OCI-LY1 (cell line): ENCODE measurements around the gene ZFHX3.

Source experiments
- EZH2 ChIP-seq: fragments of 200-600 bp; sonication (generic), shearing (Covaris generic); IDR thresholded peaks from 2 replicates; pipeline ENCODE4 v1.8.0; 2017; ENCODE audit warnings: borderline replicate concordance, mixed run types, mild to moderate bottlenecking, antibody characterized with exemption, low read length, moderate library complexity, mixed read lengths
- TF ChIP-seq, protein P1 (sequence below): fragments of 200-600 bp; sonication (generic), shearing (Covaris generic); IDR thresholded peaks from 2 replicates; pipeline ENCODE4 v1.5.1; 2017; ENCODE audit warnings: mild to moderate bottlenecking, antibody characterized with exemption, low read length, moderate library complexity, mixed read lengths

DNA sequence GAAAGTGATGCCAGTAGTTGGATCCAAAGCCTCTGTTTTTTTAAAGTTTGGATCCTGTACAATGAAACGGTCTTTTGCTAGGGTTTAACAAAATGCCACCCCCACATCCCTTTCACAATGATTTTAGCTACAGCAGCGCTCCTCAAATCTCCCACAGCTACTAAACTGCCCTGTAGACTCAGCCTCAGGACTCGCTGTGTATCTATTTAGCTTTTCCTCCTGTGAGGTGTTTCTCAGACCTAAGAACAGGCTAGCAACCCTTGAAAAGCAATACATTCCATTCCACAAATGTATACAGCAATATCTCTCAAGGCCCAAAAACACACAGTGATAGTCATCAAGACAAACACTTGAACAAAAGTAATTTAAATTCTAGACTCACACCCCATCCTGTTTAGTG, 206.4 kb downstream of the ZFHX3 start:
- TF ChIP-seq, protein P1, sequence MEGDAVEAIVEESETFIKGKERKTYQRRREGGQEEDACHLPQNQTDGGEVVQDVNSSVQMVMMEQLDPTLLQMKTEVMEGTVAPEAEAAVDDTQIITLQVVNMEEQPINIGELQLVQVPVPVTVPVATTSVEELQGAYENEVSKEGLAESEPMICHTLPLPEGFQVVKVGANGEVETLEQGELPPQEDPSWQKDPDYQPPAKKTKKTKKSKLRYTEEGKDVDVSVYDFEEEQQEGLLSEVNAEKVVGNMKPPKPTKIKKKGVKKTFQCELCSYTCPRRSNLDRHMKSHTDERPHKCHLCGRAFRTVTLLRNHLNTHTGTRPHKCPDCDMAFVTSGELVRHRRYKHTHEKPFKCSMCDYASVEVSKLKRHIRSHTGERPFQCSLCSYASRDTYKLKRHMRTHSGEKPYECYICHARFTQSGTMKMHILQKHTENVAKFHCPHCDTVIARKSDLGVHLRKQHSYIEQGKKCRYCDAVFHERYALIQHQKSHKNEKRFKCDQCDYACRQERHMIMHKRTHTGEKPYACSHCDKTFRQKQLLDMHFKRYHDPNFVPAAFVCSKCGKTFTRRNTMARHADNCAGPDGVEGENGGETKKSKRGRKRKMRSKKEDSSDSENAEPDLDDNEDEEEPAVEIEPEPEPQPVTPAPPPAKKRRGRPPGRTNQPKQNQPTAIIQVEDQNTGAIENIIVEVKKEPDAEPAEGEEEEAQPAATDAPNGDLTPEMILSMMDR = no peak
- no peak for TF ChIP-seq EZH2
